ENCODE data around the gene CNTNAP5.

DNA sequence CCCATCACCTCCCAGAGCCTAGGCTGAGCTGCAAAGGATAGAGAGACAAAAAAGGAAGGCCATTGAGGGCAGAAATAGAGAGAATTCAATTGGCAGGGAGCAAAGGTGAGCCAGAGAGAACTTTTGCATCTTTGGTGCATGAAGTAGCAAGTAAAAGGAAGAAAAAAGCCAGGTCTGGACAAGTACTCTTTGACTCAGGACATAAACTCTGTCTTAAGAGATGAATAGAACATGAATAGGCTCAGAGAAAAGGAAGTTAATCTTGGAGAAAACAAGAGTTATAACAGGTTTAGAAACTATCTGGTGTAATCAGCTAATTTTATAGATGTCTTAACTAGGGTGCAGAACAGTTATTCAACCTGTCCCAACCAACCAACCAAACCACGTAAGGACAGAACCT lies 95.2 kb downstream of the CNTNAP5 start:
- TF ChIP-seq, protein P1, sequence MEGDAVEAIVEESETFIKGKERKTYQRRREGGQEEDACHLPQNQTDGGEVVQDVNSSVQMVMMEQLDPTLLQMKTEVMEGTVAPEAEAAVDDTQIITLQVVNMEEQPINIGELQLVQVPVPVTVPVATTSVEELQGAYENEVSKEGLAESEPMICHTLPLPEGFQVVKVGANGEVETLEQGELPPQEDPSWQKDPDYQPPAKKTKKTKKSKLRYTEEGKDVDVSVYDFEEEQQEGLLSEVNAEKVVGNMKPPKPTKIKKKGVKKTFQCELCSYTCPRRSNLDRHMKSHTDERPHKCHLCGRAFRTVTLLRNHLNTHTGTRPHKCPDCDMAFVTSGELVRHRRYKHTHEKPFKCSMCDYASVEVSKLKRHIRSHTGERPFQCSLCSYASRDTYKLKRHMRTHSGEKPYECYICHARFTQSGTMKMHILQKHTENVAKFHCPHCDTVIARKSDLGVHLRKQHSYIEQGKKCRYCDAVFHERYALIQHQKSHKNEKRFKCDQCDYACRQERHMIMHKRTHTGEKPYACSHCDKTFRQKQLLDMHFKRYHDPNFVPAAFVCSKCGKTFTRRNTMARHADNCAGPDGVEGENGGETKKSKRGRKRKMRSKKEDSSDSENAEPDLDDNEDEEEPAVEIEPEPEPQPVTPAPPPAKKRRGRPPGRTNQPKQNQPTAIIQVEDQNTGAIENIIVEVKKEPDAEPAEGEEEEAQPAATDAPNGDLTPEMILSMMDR (IDR thresholded peaks at IDR 0.05; ENCODE audit: low read depth, low read length) = no peak
- no peak for TF ChIP-seq EZH2phosphoT487 (IDR thresholded peaks at IDR 0.05; ENCODE audit: low read depth)
